Measurements from ENCODE around the gene NCKAP1.
"Not testable (repeated sequence)": the region's sequence is repeated elsewhere in the genome, so short reads cannot be mapped to it uniquely, and the experiment has no call there.

NCKAP1 gene

GRCh38 chr2:182999348-183000028 lies 38.8 kb downstream of the NCKAP1 start:
- no peak for DNase-seq

- no peak for DNase-seq
Observed at GRCh38 chr2:182994228-182994912, 43.9 kb downstream of the NCKAP1 start.

GRCh38 chr2:182982941-182983340 lies 55.3 kb downstream of the NCKAP1 start:
- no peak for DNase-seq

- not testable (repeated sequence) for DNase-seq
Observed at GRCh38 chr2:182981475-182981874, 56.8 kb downstream of the NCKAP1 start.

- DNase-seq = no peak
Observed at GRCh38 chr2:182980652-182981051, 57.6 kb downstream of the NCKAP1 start.

GRCh38 chr2:182980115-182980514 lies 58.1 kb downstream of the NCKAP1 start:
- DNase-seq = no peak

GRCh38 chr2:182977463-182977862 lies 60.8 kb downstream of the NCKAP1 start:
- no peak for DNase-seq

GRCh38 chr2:182973441-182974352 lies 64.6 kb downstream of the NCKAP1 start:
- DNase-seq = no peak

- no peak for DNase-seq
Observed at GRCh38 chr2:182972548-182972942, 65.7 kb downstream of the NCKAP1 start.

- no peak for DNase-seq
Observed at GRCh38 chr2:182971820-182972547, 66.3 kb downstream of the NCKAP1 start.

- no peak for DNase-seq
Observed at GRCh38 chr2:182970486-182970885, 67.8 kb downstream of the NCKAP1 start.

- DNase-seq = no peak
Observed at GRCh38 chr2:182968493-182968892, 69.8 kb downstream of the NCKAP1 start.

- DNase-seq = not testable (repeated sequence)
Observed at GRCh38 chr2:182966356-182966755, 71.9 kb downstream of the NCKAP1 start.

GRCh38 chr2:182962641-182963040 lies 75.6 kb downstream of the NCKAP1 start:
- DNase-seq = no peak

GRCh38 chr2:182960869-182961268 lies 77.4 kb downstream of the NCKAP1 start:
- not testable (repeated sequence) for DNase-seq

GRCh38 chr2:182954789-182955188 lies 83.5 kb downstream of the NCKAP1 start:
- DNase-seq = no peak

- no peak for DNase-seq
Observed at GRCh38 chr2:182952741-182953450, 85.4 kb downstream of the NCKAP1 start.

- DNase-seq = no peak
Observed at GRCh38 chr2:182951948-182952663, 86.2 kb downstream of the NCKAP1 start.

- no peak for DNase-seq
Observed at GRCh38 chr2:182950546-182950945, 87.7 kb downstream of the NCKAP1 start.

GRCh38 chr2:182949572-182950189 lies 88.6 kb downstream of the NCKAP1 start:
- DNase-seq = no peak

- no peak for DNase-seq
Observed at GRCh38 chr2:182949052-182949451, 89.2 kb downstream of the NCKAP1 start.
